OCI-LY7 (cell line): ENCODE results near the gene LRRC46. TPM values are rescaled to one million over a fixed set of nuclear protein-coding genes. Genes with fewer than 3 reads are reported as not detected.

Experiments used
- BruUV-seq: library from RNA; stranded (reverse); fragments of 400-500 nt; replicated peaks from 2 replicates; lab custom pipeline; 2021; lab: Mats Ljungman, UMichigan
- CTCF ChIA-PET: fragments of 300-600 bp; sonication (Branson Sonifier 250); formaldehyde crosslinking; loops from one replicate; lab custom pipeline; 2022; ENCODE audit warnings: antibody characterized with exemption; ENCODE audit not compliant: unreplicated experiment; lab: Charles Lee
- POLR2A ChIA-PET: fragments of 300-600 bp; sonication (Branson Sonifier 250); formaldehyde crosslinking; loops from one replicate; lab custom pipeline; 2022; ENCODE audit warnings: antibody characterized with exemption; lab: Charles Lee
- DNase-seq: peaks from one replicate; pipeline ENCODE4 v3.0.0-alpha.2; 2015; ENCODE audit warnings: low spot score
- H2AFZ ChIP-seq: fragments of 200-600 bp; sonication (generic), shearing (Covaris generic); 2 replicates; pipeline ENCODE4 v1.6.1; 2014; ENCODE audit warnings: mild to moderate bottlenecking, antibody characterized with exemption, low read length, moderate library complexity
- H3K27ac ChIP-seq: fragments of 200-600 bp; sonication (generic); 2 replicates; pipeline ENCODE4 v1.5.1; 2014; ENCODE audit warnings: mixed run types, low read depth, mild to moderate bottlenecking, moderate library complexity, low read length, inconsistent platforms; ENCODE audit not compliant: poor library complexity, severe bottlenecking
- H3K36me3 ChIP-seq: fragments of 200-600 bp; sonication (generic); 2 replicates; pipeline ENCODE4 v1.6.1; 2014; ENCODE audit warnings: mild to moderate bottlenecking, antibody characterized with exemption, low read length, moderate library complexity, mixed read lengths; ENCODE audit not compliant: insufficient read depth
- H3K4me1 ChIP-seq: fragments of 200-600 bp; sonication (generic); 2 replicates; pipeline ENCODE4 v1.5.1; 2014; ENCODE audit warnings: mild to moderate bottlenecking, low read length; ENCODE audit not compliant: insufficient read depth, poor library complexity, severe bottlenecking
- H3K4me2 ChIP-seq: fragments of 200-600 bp; sonication (generic); 2 replicates; pipeline ENCODE4 v1.6.1; 2014; ENCODE audit warnings: mild to moderate bottlenecking, low read length
- H3K4me3 ChIP-seq: fragments of 200-600 bp; sonication (generic); 2 replicates; pipeline ENCODE4 v1.5.1; 2014; ENCODE audit warnings: mild to moderate bottlenecking, low read depth, low read length; ENCODE audit not compliant: poor library complexity, severe bottlenecking
- H3K79me2 ChIP-seq: fragments of 200-600 bp; sonication (generic); 2 replicates; pipeline ENCODE4 v1.6.1; 2016; ENCODE audit warnings: low read depth, mild to moderate bottlenecking, low read length, moderate library complexity, mixed read lengths; ENCODE audit not compliant: insufficient read depth
- H3K9me2 ChIP-seq: fragments of 200-600 bp; sonication (generic); 2 replicates; pipeline ENCODE4 v1.6.1; 2016; ENCODE audit warnings: mild to moderate bottlenecking, low read length, mixed read lengths; ENCODE audit not compliant: insufficient read depth
- H3K9me3 ChIP-seq: fragments of 200-600 bp; sonication (generic); 2 replicates; pipeline ENCODE4 v1.6.1; 2014; ENCODE audit warnings: mild to moderate bottlenecking, mixed run types, low read length, mixed read lengths
- H4K20me1 ChIP-seq: fragments of 200-600 bp; sonication (generic); 2 replicates; pipeline ENCODE4 v1.6.1; 2014; ENCODE audit warnings: mild to moderate bottlenecking, antibody characterized with exemption, low read length, moderate library complexity, mixed read lengths; ENCODE audit not compliant: insufficient read depth
- EZH2phosphoT487 ChIP-seq: fragments of 200-600 bp; sonication (generic); IDR thresholded peaks from 2 replicates; pipeline ENCODE4 v1.6.1; 2018; ENCODE audit warnings: low read depth, borderline replicate concordance, mild to moderate bottlenecking, mixed run types, antibody characterized with exemption, low read length, moderate library complexity, mixed read lengths
- intact Hi-C: fragments of 100-400 bp; cut with micrococcal nuclease; formaldehyde crosslinking; loops from one replicate; pipeline ENCODE4 v1.10.0; 2022; ENCODE audit not compliant: unreplicated experiment
- total RNA-seq, 2 experiments: library from RNA; depleted of rRNA in 1 of 2; stranded (reverse); fragments of >200 nt in 1 of 2; shearing (Covaris generic) in 1 of 2; gene quantifications; 2 replicates each; pipeline ENCODE4 v1.2.3, GENCODE V29; 2014 to 2022
- TF ChIP-seq, protein P1 (sequence below): fragments of 200-600 bp; sonication (generic); conservative IDR thresholded peaks from 2 replicates; pipeline ENCODE4 v1.5.1; 2014; ENCODE audit warnings: mild to moderate bottlenecking, antibody characterized with exemption, low read length, moderate library complexity, mixed read lengths

Gene LRRC46
- total RNA-seq, 2 experiments from 2014 or later = 0.85 to 1.2 TPM

- ChIA-PET POLR2A (no interaction called here), CTCF (no interaction called here)
- intact Hi-C loops = no loop called here
- Histone ChIP-seq H3K36me3 (no peaks in the 10 kb centered on the region), H3K79me2 (no peaks in the 10 kb centered on the region), H3K9me2 (no peaks in the 10 kb centered on the region), H4K20me1 (no peaks in the 10 kb centered on the region), H2AFZ (no peak overlapping the region), H3K9me3 (no peaks in the 10 kb centered on the region), H3K4me2 (no peak overlapping the region), H3K4me1 (no peaks in the 10 kb centered on the region), H3K27ac (no peak overlapping the region), H3K4me3 (no peak overlapping the region)
- no TSS peak for BruUV-seq
- TF ChIP-seq, protein P1, sequence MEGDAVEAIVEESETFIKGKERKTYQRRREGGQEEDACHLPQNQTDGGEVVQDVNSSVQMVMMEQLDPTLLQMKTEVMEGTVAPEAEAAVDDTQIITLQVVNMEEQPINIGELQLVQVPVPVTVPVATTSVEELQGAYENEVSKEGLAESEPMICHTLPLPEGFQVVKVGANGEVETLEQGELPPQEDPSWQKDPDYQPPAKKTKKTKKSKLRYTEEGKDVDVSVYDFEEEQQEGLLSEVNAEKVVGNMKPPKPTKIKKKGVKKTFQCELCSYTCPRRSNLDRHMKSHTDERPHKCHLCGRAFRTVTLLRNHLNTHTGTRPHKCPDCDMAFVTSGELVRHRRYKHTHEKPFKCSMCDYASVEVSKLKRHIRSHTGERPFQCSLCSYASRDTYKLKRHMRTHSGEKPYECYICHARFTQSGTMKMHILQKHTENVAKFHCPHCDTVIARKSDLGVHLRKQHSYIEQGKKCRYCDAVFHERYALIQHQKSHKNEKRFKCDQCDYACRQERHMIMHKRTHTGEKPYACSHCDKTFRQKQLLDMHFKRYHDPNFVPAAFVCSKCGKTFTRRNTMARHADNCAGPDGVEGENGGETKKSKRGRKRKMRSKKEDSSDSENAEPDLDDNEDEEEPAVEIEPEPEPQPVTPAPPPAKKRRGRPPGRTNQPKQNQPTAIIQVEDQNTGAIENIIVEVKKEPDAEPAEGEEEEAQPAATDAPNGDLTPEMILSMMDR = no peak
- no peak for TF ChIP-seq EZH2phosphoT487
- no peak for DNase-seq
These were observed 41.2 kb downstream of the LRRC46 start for GRCh38 chr17:47872651-47873161.

DNA sequence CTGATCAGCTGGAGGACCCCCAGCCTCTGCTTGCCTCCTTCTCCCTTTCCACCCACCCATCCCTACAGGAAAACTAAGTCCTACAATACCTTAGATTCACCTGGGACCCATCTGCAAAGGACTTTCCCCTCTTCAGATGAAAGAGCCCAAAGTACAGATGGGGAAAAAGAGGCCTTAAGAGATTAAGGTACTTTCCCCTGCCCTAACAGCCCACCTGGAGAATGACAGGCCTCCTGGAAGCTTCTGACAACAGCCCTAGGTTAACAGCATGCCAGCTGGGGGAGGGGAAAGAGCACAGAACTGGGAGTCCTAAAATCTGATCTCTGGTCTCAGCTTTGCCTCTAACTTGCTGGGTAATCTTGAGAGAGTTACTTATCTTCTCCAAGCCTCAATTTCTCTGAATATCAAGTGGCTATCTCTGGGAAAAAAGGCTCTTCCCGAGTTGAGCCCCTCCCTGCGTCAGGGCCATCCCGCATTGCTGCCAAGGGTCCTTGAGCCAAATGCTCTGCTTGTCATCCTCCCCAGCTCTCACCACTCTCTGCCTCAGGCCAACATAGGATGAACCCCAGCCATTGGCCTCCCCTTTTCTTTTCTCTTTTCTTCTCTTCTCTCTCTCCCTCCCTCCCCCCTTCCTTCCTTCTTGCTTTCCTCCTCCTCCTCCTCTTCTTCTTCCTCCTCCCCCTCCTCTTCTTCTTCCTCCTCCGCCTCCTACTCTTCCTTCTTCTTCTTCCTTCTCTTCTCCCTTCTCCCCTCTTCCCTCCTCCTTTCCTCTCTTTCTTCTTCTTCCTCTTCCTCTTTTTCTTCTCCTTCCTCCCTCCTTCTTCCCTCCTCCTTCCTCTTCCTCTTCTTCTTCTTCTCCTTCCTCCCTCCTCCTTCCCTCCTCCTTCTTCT lies 42.0 kb downstream of the LRRC46 start:
- Histone ChIP-seq H3K4me2 (no peak overlapping the region), H3K9me3 (no peaks in the 10 kb centered on the region), H2AFZ (no peak overlapping the region), H3K79me2 (no peaks in the 10 kb centered on the region), H4K20me1 (no peaks in the 10 kb centered on the region), H3K9me2 (no peaks in the 10 kb centered on the region), H3K4me3 (no peak overlapping the region), H3K27ac (no peak overlapping the region), H3K36me3 (no peaks in the 10 kb centered on the region), H3K4me1 (no peaks in the 10 kb centered on the region)
- TF ChIP-seq EZH2phosphoT487 = no peak
- TF ChIP-seq, protein P1 = no peak
- ChIA-PET POLR2A (interaction anchor here (0.8 kb wide), 1 partner anchor 1047 kb away, joined by 7 read pairs; no protein-coding TSS in a partner anchor), CTCF (no interaction called here)
- no TSS peak for BruUV-seq
- intact Hi-C loops = no loop called here
- no peak for DNase-seq
